CD4-positive, alpha-beta T cell treated with Interleukin-4 for 4 hours (primary cell): ENCODE results near the gene GNAZ.

ENCODE experiments used
- DNase-seq: peaks from one replicate; pipeline ENCODE4 v3.0.0-alpha.2; 2020

The GNAZ gene

DNA sequence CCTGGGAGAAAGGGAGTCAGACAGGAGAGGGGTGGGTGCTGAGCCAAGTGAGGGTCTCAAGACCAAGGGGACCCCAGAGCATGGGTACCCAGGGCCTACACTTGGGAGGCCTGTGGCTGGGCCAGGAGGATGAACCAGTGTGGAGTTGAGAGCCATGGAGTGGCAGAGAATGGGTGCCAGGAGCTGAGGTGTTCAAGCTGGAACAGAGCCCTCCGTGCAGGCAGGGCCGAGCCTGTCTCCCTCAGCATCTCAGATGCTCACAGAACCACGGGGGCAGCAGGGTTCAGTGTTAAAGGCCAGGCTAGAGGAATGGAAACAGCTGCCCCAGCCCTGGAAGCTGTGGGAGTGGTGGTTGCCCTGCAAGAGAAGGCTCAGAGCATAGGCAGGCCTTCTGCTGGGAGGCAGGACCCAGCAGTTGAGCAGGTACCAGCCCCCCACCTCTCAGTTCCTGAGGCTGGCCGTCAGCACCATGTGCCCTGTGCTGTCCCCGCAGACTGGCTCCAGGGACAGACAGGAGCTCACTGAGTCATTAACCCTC lies 39.2 kb downstream of the GNAZ start:
- no peak for DNase-seq

DNA sequence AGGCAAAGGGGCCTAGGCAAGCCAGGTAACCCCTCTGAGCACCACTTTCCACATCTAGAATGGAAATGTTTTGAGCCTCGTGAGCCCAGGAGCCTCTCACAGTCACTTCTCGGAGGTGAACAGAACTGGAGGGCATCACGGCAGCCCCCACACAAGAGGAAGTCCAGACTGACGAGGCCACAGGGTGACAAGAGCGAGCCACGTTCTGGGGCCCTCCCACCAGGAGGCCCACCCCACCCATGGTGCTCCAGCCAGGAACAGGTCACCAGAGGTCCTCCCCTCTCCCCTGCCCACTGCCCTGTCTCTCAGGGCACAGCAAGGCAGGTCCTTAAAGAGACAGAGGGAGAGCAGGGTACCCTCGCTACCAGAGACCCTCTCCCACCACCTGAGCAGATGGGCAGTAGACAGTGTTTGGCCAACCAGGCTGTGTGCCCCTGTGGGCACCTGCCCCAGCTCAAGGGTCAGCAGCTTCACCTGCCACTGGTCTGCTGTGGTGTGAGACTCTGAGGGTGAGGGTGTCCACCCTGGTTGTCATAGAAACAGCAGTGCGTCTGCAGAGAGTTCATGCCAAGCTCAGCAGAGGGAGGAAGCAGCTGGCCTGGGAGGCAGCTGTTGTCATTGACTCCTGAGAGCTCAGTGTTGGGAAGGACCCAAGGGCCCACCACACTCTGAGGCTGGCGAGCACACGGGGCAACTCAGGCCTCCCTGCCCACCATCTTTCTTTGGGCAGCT lies 40.0 kb downstream of the GNAZ start:
- no peak for DNase-seq

DNA sequence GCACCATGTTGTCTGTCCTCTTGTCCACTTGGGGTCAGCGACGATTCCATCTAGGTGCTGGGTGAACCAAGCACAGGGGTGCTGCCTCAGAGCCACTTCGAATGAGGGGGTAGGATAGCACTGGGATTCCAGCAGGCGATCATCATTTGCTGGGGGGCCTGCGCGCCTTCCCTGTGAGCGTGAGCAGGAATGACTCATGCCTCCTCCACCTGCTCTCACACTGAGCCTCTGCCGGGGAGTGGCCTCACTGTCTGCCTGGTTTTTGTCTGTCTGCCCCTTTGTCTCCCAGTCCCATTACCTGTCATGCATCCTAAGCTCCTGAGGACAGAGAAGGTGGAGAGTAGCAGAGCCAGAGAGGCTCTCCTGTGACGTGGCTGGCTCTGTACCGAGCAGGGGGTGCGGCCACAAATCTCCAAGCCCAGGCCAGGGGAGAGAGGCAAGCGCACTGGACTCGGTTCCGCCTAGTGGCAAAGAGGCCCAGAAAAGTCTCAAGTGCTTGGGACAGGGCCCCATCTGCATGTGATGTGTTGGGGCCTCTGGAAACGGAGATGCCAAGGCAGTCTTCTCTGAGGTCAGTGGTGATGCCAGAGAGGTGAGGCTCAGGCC lies 40.7 kb downstream of the GNAZ start:
- DNase-seq, result no peak

- DNase-seq, result no peak
These were observed 42.2 kb downstream of the GNAZ start for GRCh38 chr22:23112472-23113012.

GRCh38 chr22:23113067-23113846 lies 42.9 kb downstream of the GNAZ start:
- no peak for DNase-seq

DNA sequence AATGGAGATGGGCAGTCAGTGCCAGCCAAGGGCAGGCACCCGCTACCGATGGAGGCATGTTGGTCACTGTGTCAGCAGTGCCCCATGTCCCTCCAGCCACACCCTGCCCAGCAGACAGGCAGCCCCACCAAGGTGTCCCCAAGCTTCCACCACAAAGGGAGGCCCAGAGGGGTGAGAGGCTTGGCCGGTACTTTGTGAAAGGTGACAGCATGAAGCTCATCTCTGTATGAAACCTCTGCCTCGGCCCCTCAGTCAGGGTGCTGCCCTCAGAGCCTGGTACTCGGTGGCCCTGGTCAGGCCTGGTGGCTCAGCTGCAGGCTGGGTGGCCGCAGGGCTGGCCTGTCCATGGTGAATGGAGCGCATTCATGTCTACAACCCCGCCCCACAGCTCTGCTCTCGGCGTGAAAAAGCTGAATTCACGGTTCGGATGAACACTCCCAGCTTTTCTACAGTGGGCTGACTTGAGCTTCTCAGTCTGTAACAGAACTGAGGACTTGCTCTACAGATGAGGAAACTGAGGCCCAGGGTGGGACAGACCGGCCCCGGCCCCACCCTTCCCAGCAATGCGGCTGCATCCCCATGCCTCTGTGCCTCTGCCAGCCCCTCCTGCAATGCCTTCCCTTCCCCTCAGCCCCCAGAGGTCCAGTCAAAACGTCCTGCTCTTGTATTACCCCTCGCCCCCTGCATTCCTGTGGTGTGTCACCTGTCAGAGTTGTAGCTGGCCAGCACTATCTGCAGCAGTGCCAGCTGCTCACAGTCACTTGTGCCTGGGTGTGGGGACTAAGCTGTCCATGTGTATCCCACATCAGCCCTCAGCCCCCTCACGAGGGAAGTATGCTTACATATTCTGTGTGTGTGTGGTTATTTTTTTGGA lies 43.8 kb downstream of the GNAZ start:
- no peak for DNase-seq

- no peak for DNase-seq
These were observed 44.4 kb downstream of the GNAZ start for GRCh38 chr22:23114721-23115020.

GRCh38 chr22:23115369-23115768 lies 45.0 kb downstream of the GNAZ start:
- no peak for DNase-seq

- DNase-seq, result no peak
These were observed 45.6 kb downstream of the GNAZ start for GRCh38 chr22:23115825-23116494.

GRCh38 chr22:23116506-23117263 lies 46.4 kb downstream of the GNAZ start:
- no peak for DNase-seq

DNA sequence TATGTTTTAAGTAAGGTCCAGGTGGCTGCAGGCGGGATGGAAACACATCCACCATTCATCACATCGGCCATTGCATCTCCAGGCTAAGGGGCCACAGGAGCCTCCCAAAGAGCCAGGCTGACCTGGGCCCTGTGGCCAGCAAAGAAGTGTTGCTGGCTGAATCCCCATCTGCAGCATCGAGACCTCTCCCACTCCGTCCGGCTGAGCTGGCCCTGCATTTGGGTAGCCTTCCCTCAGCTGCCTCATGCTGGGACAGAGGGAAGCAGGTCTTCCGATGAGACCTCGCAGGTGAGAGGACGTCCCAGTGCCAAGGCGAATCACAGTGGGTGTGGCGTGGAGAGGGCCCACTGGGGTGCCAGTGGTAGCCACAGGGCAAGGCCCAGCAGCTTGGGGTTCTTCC lies 47.0 kb downstream of the GNAZ start:
- no peak for DNase-seq

- DNase-seq, result no peak
These were observed 47.8 kb downstream of the GNAZ start for GRCh38 chr22:23117891-23118646.

DNA sequence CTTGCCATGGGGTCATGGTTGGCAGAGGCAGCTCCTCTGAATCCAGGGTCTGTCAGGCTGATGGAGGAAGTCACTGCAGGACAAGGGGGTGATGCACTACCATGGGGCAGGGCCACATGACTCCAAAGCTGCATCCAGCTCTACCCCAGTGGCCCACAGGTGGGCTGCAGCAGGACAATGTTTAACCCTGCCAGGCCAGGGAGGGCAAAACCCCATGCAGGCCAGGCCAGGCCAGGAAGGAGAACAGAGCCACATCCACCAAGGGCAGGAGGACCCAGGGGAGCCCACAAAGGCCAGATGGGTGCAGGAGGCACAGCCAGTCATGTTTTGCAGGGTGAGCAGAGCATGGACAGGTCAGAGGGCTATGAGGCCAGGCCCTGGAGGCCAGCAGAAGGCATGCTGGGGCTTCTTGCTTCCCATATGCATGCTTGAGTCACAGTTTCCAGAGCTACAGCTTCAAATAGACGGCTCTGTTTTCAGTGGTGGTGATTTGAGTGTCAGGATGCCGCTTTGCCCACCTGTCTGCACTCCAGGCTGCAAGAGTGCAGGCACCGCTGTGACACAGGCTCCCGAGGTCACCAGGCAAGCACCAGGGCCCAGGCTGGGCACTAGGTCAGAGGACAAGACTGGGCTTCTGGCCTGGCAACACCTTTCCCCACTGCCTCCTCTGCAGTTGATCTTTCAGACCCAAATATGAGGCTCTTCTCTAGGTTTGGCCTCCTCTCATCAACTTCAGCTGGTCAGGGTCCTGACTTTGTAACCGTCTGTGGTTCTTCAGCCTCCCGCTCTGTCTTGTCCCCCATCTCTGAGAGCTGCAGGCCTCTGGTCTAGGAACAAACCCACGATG lies 48.6 kb downstream of the GNAZ start:
- no peak for DNase-seq

DNA sequence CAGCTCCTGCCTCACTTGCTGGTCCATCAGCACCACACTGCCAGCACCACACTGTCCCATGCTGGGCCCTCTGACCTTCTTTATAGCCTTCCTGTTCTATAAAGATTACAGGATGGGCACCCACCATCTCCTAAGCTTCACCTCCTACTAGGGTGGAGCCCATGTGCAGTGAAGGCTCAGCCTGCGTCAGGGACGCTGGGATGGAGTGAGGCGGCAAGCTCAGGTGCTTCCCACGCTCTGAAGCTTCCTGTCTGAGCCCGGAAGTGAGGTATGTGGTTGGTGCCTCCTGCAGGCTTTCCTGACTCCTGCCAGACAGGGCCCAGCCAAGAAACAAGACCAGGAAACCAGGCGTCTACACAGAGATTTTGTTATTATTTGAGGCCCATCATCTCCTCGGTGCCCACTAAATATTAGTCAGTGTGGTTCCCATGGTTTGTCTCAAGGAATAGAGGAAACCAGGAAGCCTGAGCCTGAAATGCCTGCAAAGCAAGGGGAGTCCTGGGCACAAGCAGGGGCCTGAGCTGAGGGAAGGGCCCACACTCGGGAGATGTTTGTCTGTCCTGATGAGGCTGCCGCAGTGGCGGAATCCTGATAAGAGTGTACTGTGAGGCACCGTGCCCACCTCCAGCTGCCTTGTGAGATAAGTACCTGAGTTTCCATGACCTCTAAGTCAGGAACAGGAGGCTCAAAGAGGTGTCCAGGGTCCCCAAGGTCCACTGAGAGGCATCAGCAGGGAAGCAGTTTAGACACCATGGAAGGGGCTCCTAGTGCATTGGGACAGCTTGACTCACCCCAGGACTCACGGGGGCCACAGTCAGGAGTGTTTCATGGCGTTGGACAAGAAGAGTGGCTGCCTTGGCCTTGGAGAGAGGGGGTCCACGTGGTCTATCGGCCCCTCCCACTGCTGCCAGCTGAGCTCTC lies 49.4 kb downstream of the GNAZ start:
- peak; percentile 59 for DNase-seq

GRCh38 chr22:23120415-23120899 lies 50.1 kb downstream of the GNAZ start:
- DNase-seq, result no peak

DNA sequence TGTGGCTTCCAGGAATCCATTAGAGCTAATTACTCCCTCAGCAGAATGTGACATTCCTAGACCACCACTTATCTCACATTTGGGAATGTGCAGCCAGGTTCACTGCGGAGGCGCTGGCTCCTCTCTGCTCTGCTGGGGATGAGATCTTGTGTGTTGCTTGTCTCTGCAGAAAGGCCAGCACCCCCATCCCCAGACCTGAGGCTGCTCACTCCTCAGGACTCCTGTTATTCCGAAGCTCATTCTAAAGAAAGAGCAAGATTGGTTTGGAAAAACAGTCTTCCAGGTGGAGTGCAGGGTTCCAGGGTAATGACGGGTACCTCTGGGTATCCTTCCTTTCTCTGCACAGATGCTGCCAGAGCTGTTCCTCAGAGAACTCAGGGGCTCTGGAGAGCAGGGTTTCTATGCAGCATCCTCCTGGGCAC lies 50.7 kb downstream of the GNAZ start:
- no peak for DNase-seq

- DNase-seq, result no peak
These were observed 51.1 kb downstream of the GNAZ start for GRCh38 chr22:23121424-23121823.
